Lower leg skin (tissue), 3 donors: Measurements from ENCODE around the gene PRXL2B.

Experiments
- POLR2A ChIP-seq, 2 donors: fragments of 450-650 bp; IDR thresholded peaks; one replicate each; pipeline ENCODE4 v1.6.1; 2016 to 2017; ENCODE audit warnings: antibody characterized with exemption in 2 of 2, mild to moderate bottlenecking in 1 of 2, moderate library complexity in 1 of 2
- TF ChIP-seq, protein P1 (sequence below), 3 donors: fragments of 450-650 bp; IDR thresholded peaks; one replicate each; pipeline ENCODE4 v1.5.1; 2016; ENCODE audit warnings: antibody characterized with exemption in 3 of 3, mild to moderate bottlenecking in 3 of 3, moderate library complexity in 2 of 3

DNA sequence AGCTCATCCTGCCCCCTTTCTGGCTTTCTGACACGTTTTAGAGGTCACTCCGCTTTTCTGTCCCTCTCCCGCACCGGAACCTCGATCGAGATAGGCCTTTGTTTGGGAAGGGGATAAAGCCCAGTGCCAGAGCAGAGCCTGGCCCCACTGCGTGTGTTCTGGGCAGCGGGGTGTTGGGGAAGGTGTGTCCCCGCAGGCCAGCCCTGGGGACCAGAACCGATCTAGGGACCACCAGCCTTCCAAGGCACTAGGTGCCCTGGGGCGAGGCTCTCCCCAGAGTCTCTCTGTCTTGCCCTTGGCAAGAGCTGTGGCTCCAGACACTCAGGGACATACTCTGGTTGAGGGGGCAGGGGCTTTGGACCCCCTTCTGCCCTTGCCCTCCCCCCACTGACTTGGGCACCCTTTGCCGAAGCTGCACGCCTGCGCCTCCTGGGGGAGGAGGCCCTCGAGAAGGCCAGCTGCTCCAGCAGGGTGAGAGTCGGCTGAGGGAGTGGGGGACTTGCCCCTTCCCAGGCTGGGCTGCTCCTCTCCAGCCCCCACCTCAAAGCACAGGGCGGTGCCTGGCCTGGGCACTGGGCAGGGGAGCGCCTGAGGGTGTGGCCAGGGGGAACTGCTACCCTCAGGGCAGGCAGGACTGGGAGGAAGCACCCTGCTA, 16.4 kb downstream of the PRXL2B start:
- no peak for TF ChIP-seq POLR2A (IDR thresholded peaks at IDR 0.05)
- TF ChIP-seq, protein P1, sequence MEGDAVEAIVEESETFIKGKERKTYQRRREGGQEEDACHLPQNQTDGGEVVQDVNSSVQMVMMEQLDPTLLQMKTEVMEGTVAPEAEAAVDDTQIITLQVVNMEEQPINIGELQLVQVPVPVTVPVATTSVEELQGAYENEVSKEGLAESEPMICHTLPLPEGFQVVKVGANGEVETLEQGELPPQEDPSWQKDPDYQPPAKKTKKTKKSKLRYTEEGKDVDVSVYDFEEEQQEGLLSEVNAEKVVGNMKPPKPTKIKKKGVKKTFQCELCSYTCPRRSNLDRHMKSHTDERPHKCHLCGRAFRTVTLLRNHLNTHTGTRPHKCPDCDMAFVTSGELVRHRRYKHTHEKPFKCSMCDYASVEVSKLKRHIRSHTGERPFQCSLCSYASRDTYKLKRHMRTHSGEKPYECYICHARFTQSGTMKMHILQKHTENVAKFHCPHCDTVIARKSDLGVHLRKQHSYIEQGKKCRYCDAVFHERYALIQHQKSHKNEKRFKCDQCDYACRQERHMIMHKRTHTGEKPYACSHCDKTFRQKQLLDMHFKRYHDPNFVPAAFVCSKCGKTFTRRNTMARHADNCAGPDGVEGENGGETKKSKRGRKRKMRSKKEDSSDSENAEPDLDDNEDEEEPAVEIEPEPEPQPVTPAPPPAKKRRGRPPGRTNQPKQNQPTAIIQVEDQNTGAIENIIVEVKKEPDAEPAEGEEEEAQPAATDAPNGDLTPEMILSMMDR (IDR thresholded peaks at IDR 0.05) = no peak
